GM12878 (cell line): ENCODE results near the gene CAMP. TPM values are rescaled to one million over a fixed set of nuclear protein-coding genes. Genes with fewer than 3 reads are reported as not detected.

ENCODE experiments used
- ATAC-seq: fragments of 200-7000 bp; cut with Tn5 transposase; 3 replicates; pipeline ENCODE4 v1.9.1; 2020; ENCODE audit warnings: mild to moderate bottlenecking, moderate library complexity
- Bru-seq: library from RNA; stranded (reverse); fragments of 400-500 nt; gene quantifications from one replicate; lab custom pipeline; 2021; lab: Mats Ljungman, UMichigan
- BruChase-seq, 2 experiments: library from RNA; stranded (reverse); fragments of 400-500 nt; gene quantifications; one replicate each; lab custom pipeline; 2021; lab: Mats Ljungman, UMichigan
- BruUV-seq: library from RNA; stranded (reverse); fragments of 400-500 nt; replicated peaks from 2 replicates; lab custom pipeline; 2021; lab: Mats Ljungman, UMichigan
- CTCF ChIA-PET: fragments of 300-600 bp; sonication (Branson Sonifier 250); formaldehyde crosslinking; extraction: SDS; loops from one replicate; lab custom pipeline; 2021; ENCODE audit warnings: inconsistent platforms; lab: Yijun Ruan, JAX
- POLR2A ChIA-PET: fragments of 350-600 bp; formaldehyde crosslinking; extraction: SDS; loops from one replicate; lab custom pipeline; 2021; ENCODE audit warnings: inconsistent platforms; lab: Charles Lee
- RAD21 ChIA-PET: fragments of 300-600 bp; sonication (Branson Sonifier 250); formaldehyde crosslinking; loops from one replicate; lab custom pipeline; 2023; ENCODE audit warnings: antibody characterized with exemption; ENCODE audit not compliant: unreplicated experiment; lab: Charles Lee
- SMC1A ChIA-PET: fragments of 300-600 bp; sonication (Branson Sonifier 250); formaldehyde crosslinking; loops from one replicate; lab custom pipeline; 2023; ENCODE audit not compliant: unreplicated experiment, uncharacterized antibody; lab: Charles Lee
- DNase-seq: peaks from one replicate; pipeline ENCODE4 v3.0.0-alpha.2; 2011; ENCODE audit warnings: low read depth, low spot score
- FAIRE-seq: peaks from 3 replicates; lab custom pipeline; 2011; peaks lifted over from hg19 to GRCh38; lab: Jason Lieb, UNC
- H2AFZ ChIP-seq: 2 replicates; pipeline ENCODE4 v1.6.0; 2011; ENCODE audit warnings: low read depth, low read length, control low read depth; ENCODE audit not compliant: control insufficient read depth
- H3K27ac ChIP-seq: 2 replicates; pipeline ENCODE4 v1.5.1; 2011; ENCODE audit warnings: control low read depth; ENCODE audit not compliant: control insufficient read depth, insufficient read depth
- H3K27me3 ChIP-seq, 2 experiments: replicated peaks in 1 of 2; 2 replicates each; pipeline versions ENCODE4 v1.6.0 to v1.6.1; 2011; ENCODE audit warnings: low read length in 1 of 2; ENCODE audit not compliant: control insufficient read depth in 2 of 2, insufficient read depth in 2 of 2
- H3K36me3 ChIP-seq, 2 experiments: 2 replicates each; pipeline ENCODE4 v1.5.1; 2011; ENCODE audit warnings: low read length in 1 of 2; ENCODE audit not compliant: control insufficient read depth in 2 of 2, insufficient read depth in 2 of 2
- H3K4me1 ChIP-seq: 2 replicates; pipeline ENCODE4 v1.6.1; 2011; ENCODE audit warnings: mild to moderate bottlenecking, low read length, moderate library complexity, mixed read lengths; ENCODE audit not compliant: control insufficient read depth, insufficient read depth
- H3K4me2 ChIP-seq: 2 replicates; pipeline ENCODE4 v1.6.0; 2011; ENCODE audit warnings: control low read depth; ENCODE audit not compliant: control insufficient read depth, insufficient read depth
- H3K4me3 ChIP-seq: fragments of 200-600 bp; sonication (generic); 2 replicates; pipeline ENCODE4 v1.5.1; 2016
- H3K79me2 ChIP-seq: 2 replicates; pipeline ENCODE4 v1.6.0; 2011; ENCODE audit warnings: low read length; ENCODE audit not compliant: control insufficient read depth, insufficient read depth
- H3K9ac ChIP-seq: 2 replicates; pipeline ENCODE4 v1.8.0; 2011; ENCODE audit warnings: low read length, control low read depth, mixed read lengths; ENCODE audit not compliant: control insufficient read depth, insufficient read depth
- H3K9me3 ChIP-seq: replicated peaks from 3 replicates; pipeline ENCODE4 v1.5.1; 2011; ENCODE audit warnings: mild to moderate bottlenecking, low read length; ENCODE audit not compliant: control insufficient read depth, insufficient read depth
- H4K20me1 ChIP-seq: 2 replicates; pipeline ENCODE4 v1.6.0; 2011; ENCODE audit not compliant: control insufficient read depth, insufficient read depth
- BACH1 ChIP-seq: fragments of 450-650 bp; IDR thresholded peaks from 2 replicates; pipeline ENCODE4 v1.6.1; 2017; ENCODE audit warnings: mild to moderate bottlenecking, borderline replicate concordance
- BMI1 ChIP-seq: fragments of 450-650 bp; IDR thresholded peaks from 2 replicates; pipeline ENCODE4 v1.6.1; 2016; ENCODE audit warnings: mild to moderate bottlenecking, moderate library complexity, borderline replicate concordance
- CTCF ChIP-seq, 3 experiments: IDR thresholded peaks in 2 of 3; conservative IDR thresholded peaks in 1 of 3; 2 replicates each; pipeline ENCODE4 v1.5.1; 2011; ENCODE audit warnings: low read depth in 3 of 3, low read length in 3 of 3, mild to moderate bottlenecking in 3 of 3, control low read depth in 2 of 3, moderate library complexity in 2 of 3, inconsistent platforms in 1 of 3, mixed read lengths in 1 of 3; ENCODE audit not compliant: control insufficient read depth in 2 of 3, insufficient read depth in 1 of 3; ENCODE audit errors: extremely low read depth in 1 of 3
- E4F1 ChIP-seq: fragments of 450-650 bp; IDR thresholded peaks from 2 replicates; pipeline ENCODE4 v1.6.1; 2018; ENCODE audit warnings: borderline replicate concordance, mild to moderate bottlenecking; ENCODE audit not compliant: partially characterized antibody
- EED ChIP-seq: sonication (generic); IDR thresholded peaks from 2 replicates; pipeline ENCODE4 v1.6.1; 2016; ENCODE audit warnings: antibody characterized with exemption, low read depth
- HDAC2 ChIP-seq: fragments of 200-600 bp; sonication (generic); IDR thresholded peaks from 2 replicates; pipeline ENCODE4 v1.6.1; 2017
- IKZF2 ChIP-seq, 2 experiments: fragments of 450-650 bp; IDR thresholded peaks; 2 replicates each; pipeline ENCODE4 v1.6.1; 2017; ENCODE audit warnings: mild to moderate bottlenecking in 2 of 2, moderate library complexity in 2 of 2
- MEF2B ChIP-seq: fragments of 450-650 bp; IDR thresholded peaks from 2 replicates; pipeline ENCODE4 v1.6.1; 2018; ENCODE audit warnings: mild to moderate bottlenecking, moderate library complexity; ENCODE audit not compliant: partially characterized antibody, poor library complexity, severe bottlenecking
- PKNOX1 ChIP-seq: fragments of 450-650 bp; IDR thresholded peaks from 2 replicates; pipeline ENCODE4 v1.6.1; 2016; ENCODE audit warnings: mild to moderate bottlenecking
- WGBS: methylation state at CpG from one replicate; pipeline ENCODE4 v1.1.6; 2016; ENCODE audit warnings: low lambda C conversion rate; ENCODE audit not compliant: insufficient replicate concordance, insufficient coverage; ENCODE audit errors: missing lambda C conversion rate; 5-methylcytosine and 5-hydroxymethylcytosine counted together
- in situ Hi-C: fragments of 300-500 bp; cut with MboI; formaldehyde crosslinking; loops from 9 replicates; pipeline ENCODE4 v1.14.3; 2018; ENCODE audit warnings: mixed read lengths
- intact Hi-C: fragments of 100-400 bp; cut with micrococcal nuclease; formaldehyde crosslinking; loops from one replicate; pipeline ENCODE4 v1.14.2; 2022; ENCODE audit not compliant: unreplicated experiment
- long read RNA-seq, 2 experiments: library from polyadenylated mRNA; unstranded; transcript quantifications; one replicate each; pipeline ENCODE4 v2.0.0, GENCODE V29; 2019 to 2020
- polyA minus RNA-seq, 3 experiments: library from RNA; depleted of rRNA, polyadenylated mRNA; stranded (reverse); fragments of >200 nt; gene quantifications; 2 replicates each; pipeline ENCODE4 v1.2.3, GENCODE V29; 2011
- polyA plus RNA-seq, 11 experiments: library from polyadenylated mRNA; depleted of rRNA in 4 of 11; unstranded in 6 of 11; stranded (reverse) in 5 of 11; fragments of >200 nt; fragmentation: Nextera tagmentation in 4 of 11; fragmentation: Illumina TruSeq in 1 of 11; extraction: Ambion mirVana in 4 of 11; extraction: Trizol in 1 of 11; gene quantifications; 1 replicate in 1 of 11; 2 replicates in 10 of 11; pipeline versions ENCODE4 v1.2.1 to v1.2.3, GENCODE V29; 2011 to 2016; ENCODE audit warnings: inconsistent platforms in 2 of 11, missing spikeins in 2 of 11, low read depth in 1 of 11
- total RNA-seq, 4 experiments: library from RNA; depleted of rRNA in 3 of 4; stranded (reverse); fragments of >200 nt in 3 of 4; fragmentation: Illumina TruSeq in 1 of 4; extraction: Trizol in 1 of 4; gene quantifications; 2 replicates each; pipeline versions ENCODE4 v1.2.1 to v1.2.3, GENCODE V29; 2013 to 2021

CAMP gene
- total RNA-seq (2013; cell fraction: nucleolus; rRNA removed) = not detected in 2 replicates
- total RNA-seq (2014; rRNA removed) = 9.8 and 11.7 TPM in 2 replicates
- 7.4 and 8.7 TPM in 2 replicates for total RNA-seq (2014; rRNA removed; fragmentation: Illumina TruSeq; extraction: Trizol)
- total RNA-seq (2021) = 7.5 and 7.8 TPM in 2 replicates
- 4.9 TPM for polyA plus RNA-seq (2011; ENCODE audit: low read depth)
- polyA plus RNA-seq (2011; rRNA removed) = 0.76 and 0.86 TPM in 2 replicates
- 0.88 and 2.0 TPM in 2 replicates for polyA plus RNA-seq (2011; cell fraction: cytosol; rRNA removed)
- 0.56 and 0.93 TPM in 2 replicates for polyA plus RNA-seq (2011; cell fraction: nucleus; rRNA removed)
- polyA plus RNA-seq (2012) = 6.8 and 12.9 TPM in 2 replicates
- 2.3 and 6.9 TPM in 2 replicates for polyA plus RNA-seq (2014; fragmentation: Illumina TruSeq; extraction: Trizol)
- 10 to 100 TPM; 25.4 to 34.3 TPM for polyA plus RNA-seq (2014; fragmentation: Nextera tagmentation; extraction: Ambion mirVana)
- 10.4 and 10.9 TPM in 2 replicates for polyA plus RNA-seq (2014; rRNA removed)
- polyA plus RNA-seq (2016; fragmentation: Nextera tagmentation; extraction: Ambion mirVana) = 1 to 10 TPM; 3.4 to 3.7 TPM
- polyA minus RNA-seq (2011; rRNA and poly(A)+ RNA removed) = 0.41 and 1.1 TPM in 2 replicates
- not detected in 2 replicates for polyA minus RNA-seq (2011; cell fraction: cytosol; rRNA and poly(A)+ RNA removed)
- polyA minus RNA-seq (2011; cell fraction: nucleus; rRNA and poly(A)+ RNA removed) = not detected in 2 replicates
- percentile 18 among the genes with signal in this experiment for Bru-seq, nascent RNA
- BruChase-seq, experiment 1, labeled RNA remaining after a 6-hour chase = not detected
- BruChase-seq, experiment 2, labeled RNA remaining after a 2-hour chase = not detected
- long read RNA-seq, experiment 1 = 0 reads
- long read RNA-seq, experiment 2, partial matches to known transcripts = 0 of 1 reads
- long read RNA-seq, experiment 2, other reads (novel, unspliced or antisense) = 0 of 1 reads

GRCh38 chr3:48222616-48223513, at the start of gene CAMP:
Gene CAMP (plus strand): TSS chr3:48223495. CDS start chr3:48223512, 17 bp downstream.
- FAIRE-seq (peak; percentile 91), DNase-seq (peak; percentile 84), ATAC-seq (peak; percentile 81)
- SMC1A ChIA-PET = interaction anchor here (0.8 to 2.9 kb wide), 3 partner anchors 9 to 28 kb away, joined by 4 to 12 read pairs (median 11); partner anchors contain the start of gene ZNF589
- H2AFZ ChIP-seq = peak within 1 kb of the TSS; percentile 9; the same call in 1 of the 2 replicates
- in situ Hi-C loops = no loop called here
- POLR2A ChIA-PET = interaction anchor here (0.6 to 1.2 kb wide), 3 partner anchors 20 to 407 kb away, joined by 3 to 4 read pairs (median 3); no protein-coding TSS in a partner anchor
- H3K4me2 ChIP-seq = peak within 1 kb of the TSS; percentile 61
- H3K4me1 ChIP-seq = peaks cover 61% of the 10 kb centered on the region
- H3K36me3 ChIP-seq = no peaks in the 10 kb centered on the region
- RAD21 ChIA-PET = interaction anchor here (0.8 to 1.2 kb wide), 2 partner anchors 8 to 35 kb away, joined by 3 to 4 read pairs; partner anchors contain the start of gene CDC25A
- CTCF ChIA-PET = interaction anchor here (0.6 to 16.5 kb wide), 9 partner anchors 9 to 212 kb away, joined by 3 to 267 read pairs (median 4); partner anchors contain the start of gene ZNF589
- WGBS = 11% methylated on average over 11 of the region's 11 CpGs
- BruUV-seq = no TSS peak
- H3K27ac ChIP-seq = peak within 1 kb of the TSS; percentile 71
- no peaks in the 10 kb centered on the region for H3K79me2 ChIP-seq
- intact Hi-C loops = no loop called here
- no peak within 1 kb of the TSS; the same call in 1 of the 2 replicates for H3K9ac ChIP-seq
- no peaks in the 10 kb centered on the region for H4K20me1 ChIP-seq
- no peaks in the 10 kb centered on the region for H3K27me3 ChIP-seq
- H3K4me3 ChIP-seq = no peak within 1 kb of the TSS
- no peaks in the 10 kb centered on the region; the same call in 2 of the 3 replicates for H3K9me3 ChIP-seq
- no peak for TF ChIP-seq CTCF (IDR thresholded peaks at IDR 0.05 in 2 of 3, conservative IDR thresholded peaks at IDR 0.05 in 1 of 3; ENCODE audit: control insufficient read depth in 2 of 3, extremely low read depth in 1 of 3, insufficient read depth in 1 of 3, low read depth in 3 of 3, low read length in 3 of 3)
- TF ChIP-seq PKNOX1 = no peak
- no peak for TF ChIP-seq BMI1
- no peak for TF ChIP-seq HDAC2
- TF ChIP-seq EED = peak; percentile 49
- peak; percentile 29 for TF ChIP-seq MEF2B
- no peak for TF ChIP-seq BACH1
- peak in 1 of 2 experiments; percentile 50; a peak in 2 of 4 replicates for TF ChIP-seq IKZF2 (IDR thresholded peaks at IDR 0.05)
- no peak for TF ChIP-seq E4F1
